Measurements from ENCODE around the gene SLC44A4. TPM values are rescaled to one million over a fixed set of nuclear protein-coding genes. Genes with fewer than 3 reads are reported as not detected.
"Not testable (repeated sequence)": the region's sequence is repeated elsewhere in the genome, so short reads cannot be mapped to it uniquely, and the experiment has no call there.

The SLC44A4 gene
- total RNA-seq, 1 donor from 2014 or later, result 5.9 TPM

- no peak overlapping the region for H3K4me3 ChIP-seq
- no peak for DNase-seq (ENCODE audit: extremely low spot score in 2 of 2)
- no peak overlapping the region for H3K27ac ChIP-seq
- TF ChIP-seq POLR2A (IDR thresholded peaks at IDR 0.05) (no peak), CTCF (IDR thresholded peaks at IDR 0.05) (no peak), POLR2AphosphoS5 (IDR thresholded peaks at IDR 0.05; ENCODE audit: insufficient read depth in 1 of 2, low read depth in 1 of 2) (no peak)
- peaks cover 0 to 5% of the 10 kb centered on the region in 2 donors for H3K36me3 ChIP-seq
- no peaks in the 10 kb centered on the region for H3K27me3 ChIP-seq
- peaks cover 16% of the 10 kb centered on the region for H3K4me1 ChIP-seq
- no peaks in the 10 kb centered on the region for H3K9me3 ChIP-seq
- intact Hi-C loops (cut with DNase I), result no loop called here
Observed at GRCh38 chr6:31864818-31865204, 14.0 kb downstream of the SLC44A4 start.

DNA sequence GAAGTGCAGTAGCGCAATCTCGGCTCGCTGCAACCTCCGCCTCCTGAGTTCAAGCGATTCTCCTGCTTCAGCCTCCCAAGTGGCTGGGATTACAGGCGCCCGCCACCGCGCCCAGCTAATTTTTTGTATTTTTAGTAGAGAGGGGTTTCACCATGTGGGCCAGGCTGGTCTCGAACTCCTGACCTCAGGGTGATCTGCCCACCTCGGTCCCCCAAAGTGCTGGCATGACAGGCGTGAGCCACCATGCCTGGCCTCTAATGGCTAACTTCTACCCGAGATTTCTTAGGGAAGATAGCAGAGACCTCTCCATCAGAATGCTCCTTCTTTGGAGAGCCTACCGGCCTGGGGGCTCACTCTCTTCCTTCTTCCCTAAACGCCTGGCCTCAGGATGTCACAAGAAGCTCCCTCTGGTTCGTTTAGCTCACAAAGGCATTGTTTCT is 14.7 kb downstream of the SLC44A4 start:
- peak overlapping the region; percentile 50 to 85 for H3K4me3 ChIP-seq
- H3K36me3 ChIP-seq, result peaks cover 0 to 12% of the 10 kb centered on the region in 2 donors
- peaks cover 16% of the 10 kb centered on the region for H3K4me1 ChIP-seq
- intact Hi-C loops (cut with DNase I); DNase-seq (ENCODE audit: extremely low spot score in 2 of 2); H3K9me3 ChIP-seq; H3K27me3 ChIP-seq: not testable (repeated sequence)
- H3K27ac ChIP-seq, result peak overlapping the region; percentile 95

- H3K9me3 ChIP-seq, result no peaks in the 10 kb centered on the region
- H3K27me3 ChIP-seq, result no peaks in the 10 kb centered on the region
- intact Hi-C loops (cut with DNase I), result no loop called here
- peak within 1 kb of the TSS; percentile 85 to 86 for H3K4me3 ChIP-seq
- H3K36me3 ChIP-seq, result peaks cover 0 to 15% of the 10 kb centered on the region in 2 donors
- TF ChIP-seq POLR2A (IDR thresholded peaks at IDR 0.05) (peak in 1 of 2 donors; percentile 98), POLR2AphosphoS5 (IDR thresholded peaks at IDR 0.05; ENCODE audit: insufficient read depth in 1 of 2, low read depth in 1 of 2) (peak; percentile 100), CTCF (IDR thresholded peaks at IDR 0.05) (no peak)
- H3K27ac ChIP-seq, result peak within 1 kb of the TSS; percentile 95
- H3K4me1 ChIP-seq, result peaks cover 16% of the 10 kb centered on the region
- peak; percentile 100 for DNase-seq (ENCODE audit: extremely low spot score in 2 of 2)
Observed at GRCh38 chr6:31862344-31863235, 16.2 kb downstream of the SLC44A4 start, which contains the start of gene NEU1. Gene NEU1 (minus strand): TSS chr6:31862821. CDS start chr6:31862776, 45 bp downstream.

- Histone ChIP-seq H3K27ac (peak overlapping the region; percentile 95), H3K9me3 (no peaks in the 10 kb centered on the region), H3K4me1 (peaks cover 16% of the 10 kb centered on the region), H3K36me3 (peaks cover 0 to 15% of the 10 kb centered on the region in 2 donors), H3K27me3 (no peaks in the 10 kb centered on the region), H3K4me3 (peak overlapping the region; percentile 85 to 86)
- no peak for DNase-seq (ENCODE audit: extremely low spot score in 2 of 2)
- TF ChIP-seq POLR2A (IDR thresholded peaks at IDR 0.05) (no peak), POLR2AphosphoS5 (IDR thresholded peaks at IDR 0.05; ENCODE audit: insufficient read depth in 1 of 2, low read depth in 1 of 2) (no peak), CTCF (IDR thresholded peaks at IDR 0.05) (no peak)
- intact Hi-C loops (cut with DNase I), result no loop called here
Observed at GRCh38 chr6:31861919-31862343, 16.9 kb downstream of the SLC44A4 start.

GRCh38 chr6:31861150-31861549 is 17.6 kb downstream of the SLC44A4 start:
- DNase-seq (ENCODE audit: extremely low spot score in 2 of 2), result no peak
- Histone ChIP-seq H3K36me3 (peaks cover 0 to 15% of the 10 kb centered on the region in 2 donors), H3K27ac (no peak overlapping the region), H3K4me1 (peaks cover 16% of the 10 kb centered on the region), H3K9me3 (no peaks in the 10 kb centered on the region), H3K4me3 (no peak overlapping the region), H3K27me3 (no peaks in the 10 kb centered on the region)
- intact Hi-C loops (cut with DNase I), result no loop called here
- TF ChIP-seq POLR2AphosphoS5 (IDR thresholded peaks at IDR 0.05; ENCODE audit: insufficient read depth in 1 of 2, low read depth in 1 of 2) (no peak), CTCF (IDR thresholded peaks at IDR 0.05) (no peak), POLR2A (IDR thresholded peaks at IDR 0.05) (no peak)

Measured in vagina (tissue), 2 donors.